K562 (cell line): ENCODE results near the gene LCA5L. TPM values are rescaled to one million over a fixed set of nuclear protein-coding genes. Genes with fewer than 3 reads are reported as not detected.
"Not testable (repeated sequence)": the region's sequence is repeated elsewhere in the genome, so short reads cannot be mapped to it uniquely, and the experiment has no call there.

ENCODE experiments used
- ATAC-seq: fragments of 200-7000 bp; cut with Tn5 transposase; 3 replicates; pipeline ENCODE4 v1.9.1; 2020; ENCODE audit warnings: moderate library complexity
- BruUV-seq: library from RNA; stranded (reverse); fragments of 400-500 nt; replicated peaks from 2 replicates; lab custom pipeline; 2021; lab: Mats Ljungman, UMichigan
- CTCF ChIA-PET: fragments of 300-600 bp; formaldehyde crosslinking; extraction: SDS; loops from one replicate; lab custom pipeline; 2021; ENCODE audit warnings: low intra/inter-chr PET ratio; lab: Yijun Ruan, JAX
- POLR2A ChIA-PET: fragments of 300-600, 350-650 bp; sonication (Branson Sonifier 250); formaldehyde crosslinking; extraction: SDS; loops from one replicate; lab custom pipeline; 2021; ENCODE audit warnings: antibody characterized with exemption, inconsistent platforms; lab: Yijun Ruan, JAX
- DNase-seq, 4 experiments: peaks; one replicate each; pipeline versions ENCODE4 v3.0.0 to v3.0.0-alpha.2; 2011 to 2018; ENCODE audit warnings: low spot score in 3 of 4, mixed read lengths in 3 of 4; ENCODE audit errors: extremely low read depth in 1 of 4
- FAIRE-seq: peaks from 2 replicates; lab custom pipeline; 2011; peaks lifted over from hg19 to GRCh38; lab: Jason Lieb, UNC
- H2AFZ ChIP-seq: 2 replicates; pipeline ENCODE4 v1.6.0; 2011; ENCODE audit warnings: low read depth, low read length, control low read depth, inconsistent platforms
- H3K27ac ChIP-seq: fragments of 200-600 bp; 3 replicates; pipeline ENCODE4 v1.8.0; 2011; ENCODE audit warnings: low read depth, mild to moderate bottlenecking, control low read depth, inconsistent platforms, low read length, moderate library complexity, mixed read lengths; ENCODE audit errors: extremely low read depth
- H3K27me3 ChIP-seq, 2 experiments: fragments of 300-600 bp in 1 of 2; 2 replicates in 1 of 2; 3 replicates in 1 of 2; pipeline versions ENCODE4 v1.6.0 to v1.8.0; 2011; ENCODE audit warnings: inconsistent platforms in 2 of 2, low read length in 2 of 2, mild to moderate bottlenecking in 1 of 2, mixed read lengths in 1 of 2, moderate library complexity in 1 of 2; ENCODE audit not compliant: control insufficient read depth in 2 of 2, insufficient read depth in 2 of 2
- H3K36me3 ChIP-seq: fragments of 300-600 bp; 3 replicates; pipeline ENCODE4 v1.8.0; 2011; ENCODE audit warnings: mild to moderate bottlenecking, low read length, inconsistent platforms; ENCODE audit not compliant: control insufficient read depth, insufficient read depth
- H3K4me1 ChIP-seq, 2 experiments: fragments of 200-600 bp in 1 of 2; replicated peaks in 1 of 2; 2 replicates in 1 of 2; 3 replicates in 1 of 2; pipeline versions ENCODE4 v1.5.1 to v1.8.0; 2011; ENCODE audit warnings: inconsistent platforms in 2 of 2, low read length in 2 of 2, mild to moderate bottlenecking in 1 of 2, mixed read lengths in 1 of 2, moderate library complexity in 1 of 2; ENCODE audit not compliant: control insufficient read depth in 2 of 2, insufficient read depth in 2 of 2
- H3K4me2 ChIP-seq: 2 replicates; pipeline ENCODE4 v1.6.1; 2011; ENCODE audit warnings: low read length, control low read depth, inconsistent platforms, mixed read lengths; ENCODE audit not compliant: insufficient read depth
- H3K4me3 ChIP-seq: fragments of 200-600 bp; sonication (generic), shearing (Covaris generic); 2 replicates; pipeline ENCODE4 v1.5.1; 2016; ENCODE audit warnings: control low read depth, inconsistent platforms
- H3K79me2 ChIP-seq: fragments of 200-600 bp; 3 replicates; pipeline ENCODE4 v1.8.0; 2011; ENCODE audit warnings: low read length, inconsistent platforms; ENCODE audit not compliant: control insufficient read depth, insufficient read depth
- H3K9ac ChIP-seq, 2 experiments: 2 replicates each; pipeline versions ENCODE4 v1.6.0 to v1.6.1; 2011; ENCODE audit warnings: low read depth in 2 of 2, low read length in 2 of 2, control low read depth in 1 of 2, inconsistent platforms in 1 of 2, mild to moderate bottlenecking in 1 of 2, mixed read lengths in 1 of 2; ENCODE audit not compliant: insufficient read depth in 1 of 2
- H3K9me1 ChIP-seq: one replicate; pipeline ENCODE4 v1.6.0; 2011; ENCODE audit warnings: inconsistent platforms, mild to moderate bottlenecking, low read length, moderate library complexity; ENCODE audit not compliant: control insufficient read depth, insufficient read depth
- H3K9me3 ChIP-seq: replicated peaks from 2 replicates; pipeline ENCODE4 v1.5.1; 2011; ENCODE audit warnings: low read depth, low read length, inconsistent platforms; ENCODE audit not compliant: control insufficient read depth, insufficient read depth
- H4K20me1 ChIP-seq: replicated peaks from 2 replicates; pipeline ENCODE4 v1.6.1; 2011; ENCODE audit warnings: low read length, inconsistent platforms, mixed read lengths; ENCODE audit not compliant: control insufficient read depth, insufficient read depth
- ATF3 ChIP-seq, 2 experiments: fragments of 450-650 bp in 1 of 2; sonication (generic) in 1 of 2; formaldehyde crosslinking in 1 of 2; IDR thresholded peaks in 1 of 2; conservative IDR thresholded peaks in 1 of 2; 2 replicates each; pipeline versions ENCODE4 v1.6.1 to v1.8.1; 2016 to 2023; ENCODE audit warnings: mild to moderate bottlenecking in 2 of 2, moderate library complexity in 2 of 2, inconsistent platforms in 1 of 2, missing genetic modification reagents in 1 of 2
- FOSL1 ChIP-seq: fragments of 200-800 bp; sonication (Bioruptor generic); conservative IDR thresholded peaks from 2 replicates; pipeline ENCODE4 v1.6.1; 2016; ENCODE audit warnings: missing genetic modification characterization, missing compliant biosample characterization
- WGBS: fragments of 100-300 bp; shearing (Covaris generic); methylation state at CpG from one replicate; pipeline ENCODE4 v1.1.6; 2016; ENCODE audit warnings: low coverage, mixed read lengths; ENCODE audit not compliant: insufficient coverage; ENCODE audit errors: missing lambda C conversion rate; 5-methylcytosine and 5-hydroxymethylcytosine counted together
- in situ Hi-C: fragments of 300-500 bp; cut with MboI; formaldehyde crosslinking; loops from 4 replicates; pipeline ENCODE4 v1.15.0; 2018; ENCODE audit warnings: inconsistent platforms, mixed read lengths
- intact Hi-C: fragments of 100-400 bp; cut with micrococcal nuclease; formaldehyde crosslinking; loops from 2 replicates; pipeline ENCODE4 v1.14.2; 2022
- polyA plus RNA-seq, 8 experiments: library from polyadenylated mRNA; depleted of rRNA in 4 of 8; stranded (reverse) in 5 of 8; unstranded in 3 of 8; fragments of >200 nt; fragmentation: Nextera tagmentation in 2 of 8; fragmentation: Illumina TruSeq in 1 of 8; extraction: Ambion mirVana in 2 of 8; extraction: Trizol in 1 of 8; gene quantifications; 2 replicates each; pipeline versions ENCODE4 v1.2.1 to v1.2.3, GENCODE V29; 2011 to 2014; ENCODE audit warnings: inconsistent platforms in 1 of 8, missing spikeins in 1 of 8
- total RNA-seq, 7 experiments: library from RNA; depleted of rRNA in 6 of 7; stranded (reverse); fragments of >200 nt in 6 of 7; fragmentation: Illumina TruSeq in 2 of 7; extraction: Trizol in 2 of 7; gene quantifications; 2 replicates each; pipeline versions ENCODE4 v1.2.1 to v1.2.3, GENCODE V29; 2011 to 2021; ENCODE audit warnings: low replicate concordance in 1 of 7
- TF ChIP-seq, protein P1 (sequence below): sonication (generic); formaldehyde crosslinking; IDR thresholded peaks from 2 replicates; pipeline ENCODE4 v1.4.0; 2020; ENCODE audit warnings: mild to moderate bottlenecking, missing genetic modification reagents

LCA5L gene
- total and polyA plus RNA-seq, 9 of the 15 experiments (the other 6 are each of a cell fraction or from before 2014, with no cell fraction given): 1.8 to 4.9 (median 3.8) TPM

DNA sequence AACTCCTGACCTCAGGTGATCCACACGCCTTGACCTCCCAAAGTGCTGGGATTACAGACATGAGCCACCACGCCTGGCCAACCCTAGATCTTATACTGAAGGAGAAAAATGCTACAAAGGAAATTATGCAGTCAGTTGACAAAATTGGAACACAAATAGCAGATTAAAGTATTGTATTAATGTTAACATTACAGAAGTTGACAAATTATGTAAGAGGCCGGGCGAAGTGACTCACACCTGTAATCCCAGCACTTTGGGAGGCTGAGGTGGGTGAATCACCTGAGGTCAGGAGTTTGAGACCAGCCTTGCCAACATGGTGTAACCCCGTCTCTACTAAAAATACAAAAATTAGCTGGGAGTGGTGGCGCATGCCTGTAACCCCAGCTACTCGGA, 75.7 kb downstream of the LCA5L start:
- FAIRE-seq; DNase-seq; H3K27me3 ChIP-seq; H3K36me3 ChIP-seq; ATAC-seq; H3K9me3 ChIP-seq; H3K4me2 ChIP-seq; BruUV-seq; H3K79me2 ChIP-seq; in situ Hi-C loops; H4K20me1 ChIP-seq; H3K4me3 ChIP-seq; H3K9me1 ChIP-seq; TF ChIP-seq ATF3 (IDR thresholded peaks at IDR 0.05): not testable (repeated sequence)
- 0 out of 4 replicates have a peak overlapping the region, but pooled peaks of 1 of the 2 experiments have one; percentile 39 for H3K9ac ChIP-seq
- WGBS: 45% methylated on average over 7 of the region's 7 CpGs
- intact Hi-C loops: loop anchor here (1.0 to 5.0 kb wide), 2 partner anchors 21 to 72 kb away; partner anchors contain the start of gene HMGN1
- peak overlapping the region; percentile 81; the same call in 1 of the 2 replicates for H2AFZ ChIP-seq
- H3K4me1 ChIP-seq: peaks cover 13 to 19% of the 10 kb centered on the region in 2 experiments
- TF ChIP-seq, protein P1, sequence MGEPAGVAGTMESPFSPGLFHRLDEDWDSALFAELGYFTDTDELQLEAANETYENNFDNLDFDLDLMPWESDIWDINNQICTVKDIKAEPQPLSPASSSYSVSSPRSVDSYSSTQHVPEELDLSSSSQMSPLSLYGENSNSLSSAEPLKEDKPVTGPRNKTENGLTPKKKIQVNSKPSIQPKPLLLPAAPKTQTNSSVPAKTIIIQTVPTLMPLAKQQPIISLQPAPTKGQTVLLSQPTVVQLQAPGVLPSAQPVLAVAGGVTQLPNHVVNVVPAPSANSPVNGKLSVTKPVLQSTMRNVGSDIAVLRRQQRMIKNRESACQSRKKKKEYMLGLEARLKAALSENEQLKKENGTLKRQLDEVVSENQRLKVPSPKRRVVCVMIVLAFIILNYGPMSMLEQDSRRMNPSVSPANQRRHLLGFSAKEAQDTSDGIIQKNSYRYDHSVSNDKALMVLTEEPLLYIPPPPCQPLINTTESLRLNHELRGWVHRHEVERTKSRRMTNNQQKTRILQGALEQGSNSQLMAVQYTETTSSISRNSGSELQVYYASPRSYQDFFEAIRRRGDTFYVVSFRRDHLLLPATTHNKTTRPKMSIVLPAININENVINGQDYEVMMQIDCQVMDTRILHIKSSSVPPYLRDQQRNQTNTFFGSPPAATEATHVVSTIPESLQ: 0 out of 2 replicates have a peak, but pooled peaks have one; percentile 11
- TF ChIP-seq FOSL1 (tag) (peak; percentile 49), ATF3 (CRISPR knock-in tag; conservative IDR thresholded peaks at IDR 0.05) (0 out of 2 replicates have a peak, but pooled peaks have one; percentile 10)
- TF ChIP-seq, all 486 proteins: peak for 3; not testable (repeated sequence) for 483
- H3K27ac ChIP-seq, CTCF ChIA-PET: not testable (repeated sequence)
- POLR2A ChIA-PET: interaction anchor here (0.6 to 1.9 kb wide), 16 partner anchors 8 to 75 kb away, joined by 3 to 21 read pairs (median 4); partner anchors contain the start of genes BRWD1, HMGN1 and LCA5L
